Esophagus squamous epithelium (tissue), 5 donors: ENCODE results near the gene FGFRL1. TPM values are rescaled to one million over a fixed set of nuclear protein-coding genes. Genes with fewer than 3 reads are reported as not detected.

Experiments used
- DNase-seq: peaks from one replicate; lab custom pipeline; 2025; lab: John Stamatoyannopoulos, UW
- H3K27ac ChIP-seq, 4 donors: fragments of 200-600 bp; sonication (generic); one replicate each; pipeline ENCODE4 v1.5.1; 2016 to 2019; ENCODE audit warnings: mild to moderate bottlenecking in 1 of 4
- H3K27me3 ChIP-seq, 4 donors: fragments of 200-600 bp; sonication (generic); 1 replicate in 3 of 4; 2 replicates in 1 of 4; pipeline versions ENCODE4 v1.5.1 to v1.6.0; 2017 to 2021; ENCODE audit warnings: antibody characterized with exemption in 1 of 4
- H3K36me3 ChIP-seq, 3 donors: fragments of 200-600 bp; sonication (generic); one replicate each; pipeline ENCODE4 v1.5.1; 2016 to 2019
- H3K4me1 ChIP-seq, 3 donors: fragments of 200-600 bp; sonication (generic); one replicate each; pipeline ENCODE4 v1.5.1; 2017 to 2019
- H3K4me3 ChIP-seq, 4 donors: fragments of 200-600 bp; sonication (generic); 1 replicate in 3 of 4; 2 replicates in 1 of 4; pipeline ENCODE4 v1.5.1; 2016 to 2019; ENCODE audit warnings: mild to moderate bottlenecking in 2 of 4, moderate library complexity in 1 of 4
- H3K9me3 ChIP-seq, 3 donors: fragments of 200-600 bp; sonication (generic); one replicate each; pipeline ENCODE4 v1.5.1; 2016 to 2019
- CTCF ChIP-seq, 6 experiments: fragments of 450-650 bp in 4 of 6; fragments of 200-600 bp in 2 of 6; sonication (generic) in 2 of 6; IDR thresholded peaks; one replicate each; pipeline ENCODE4 v1.5.1; 2016 to 2019; ENCODE audit warnings: antibody characterized with exemption in 6 of 6, mild to moderate bottlenecking in 4 of 6, moderate library complexity in 4 of 6
- POLR2A ChIP-seq, 4 donors: fragments of 450-650 bp; IDR thresholded peaks; one replicate each; pipeline ENCODE4 v1.6.1; 2017; ENCODE audit warnings: antibody characterized with exemption in 4 of 4, mild to moderate bottlenecking in 4 of 4, moderate library complexity in 3 of 4
- WGBS, 2 donors: methylation state at CpG; one replicate each; pipeline ENCODE4 v1.1.5; 2018; 5-methylcytosine and 5-hydroxymethylcytosine counted together
- intact Hi-C: fragments of 100-400 bp; cut with DNase I; formaldehyde crosslinking; loops from one replicate; pipeline ENCODE4 v1.15.0; 2022
- total RNA-seq, 4 donors: library from RNA; depleted of rRNA; stranded (reverse); fragments of >200 nt; gene quantifications; one replicate each; pipeline ENCODE4 v1.1.0, GENCODE V29; 2016
- donor health status: DM: yes; HTN: yes; CAD: no.

FGFRL1 gene
- total RNA-seq, 4 donors from 2014 or later = 2.8 to 10.1 (median 4.7) TPM

- Histone ChIP-seq H3K4me3 (no peak overlapping the region), H3K27me3 (peaks cover 0 to 38% (median 0%) of the 10 kb centered on the region in 4 donors), H3K4me1 (peaks cover 0 to 30% (median 0%) of the 10 kb centered on the region in 3 donors), H3K27ac (no peak overlapping the region), H3K9me3 (no peaks in the 10 kb centered on the region), H3K36me3 (no peaks in the 10 kb centered on the region)
- 59 to 62% methylated on average over 3 to 7 of the region's 7 CpGs for WGBS, 2 donors
- intact Hi-C loops = no loop called here
- TF ChIP-seq CTCF (IDR thresholded peaks at IDR 0.05) (no peak), POLR2A (IDR thresholded peaks at IDR 0.05) (no peak)
- DNase-seq = no peak
Measured at GRCh38 chr4:1075225-1075624, 63.8 kb downstream of the FGFRL1 start.

GRCh38 chr4:1075809-1076699 is 64.6 kb downstream of the FGFRL1 start:
- Histone ChIP-seq H3K27me3 (peaks cover 0 to 43% (median 0%) of the 10 kb centered on the region in 4 donors), H3K9me3 (no peaks in the 10 kb centered on the region), H3K4me1 (peaks cover 0 to 30% (median 0%) of the 10 kb centered on the region in 3 donors), H3K27ac (peak overlapping the region in 1 of 4 donors; percentile 9), H3K36me3 (no peaks in the 10 kb centered on the region), H3K4me3 (no peak overlapping the region)
- intact Hi-C loops = no loop called here
- 40 to 59% methylated on average over 4 of the region's 11 CpGs for WGBS, 2 donors
- TF ChIP-seq POLR2A (IDR thresholded peaks at IDR 0.05) = no peak
- no peak for TF ChIP-seq CTCF (IDR thresholded peaks at IDR 0.05)
- DNase-seq = no peak

Other genes with a start within 250 kb of the FGFRL1 start
- under 1 TPM in 2 of 4 donors, not detected in 2; 0.44 to 0.57 TPM for gene CPLX1, start 185.5 kb upstream of the FGFRL1 start, total RNA-seq
- gene GAK, start 79.3 kb upstream of the FGFRL1 start, total RNA-seq = 10 to 100 TPM; 70.6 to 97.8 (median 80.7) TPM
- gene TMEM175, start 79.2 kb upstream of the FGFRL1 start, total RNA-seq = 10 to 100 TPM in 3 of 4 donors, 1 to 10 TPM in 1; 8.4 to 22.9 (median 19.7) TPM
- gene DGKQ, start 38.1 kb upstream of the FGFRL1 start, total RNA-seq = 10 to 100 TPM in 2 of 4 donors, 1 to 10 TPM in 2; 9.5 to 12.0 (median 10.7) TPM
- 10 to 100 TPM in 2 of 4 donors, 1 to 10 TPM in 2; 4.3 to 20.5 (median 14.1) TPM for gene IDUA, start 24.6 kb upstream of the FGFRL1 start, total RNA-seq
- gene SLC26A1, start 18.2 kb upstream of the FGFRL1 start, total RNA-seq = not detected
- gene RNF212, start 101.9 kb downstream of the FGFRL1 start, total RNA-seq = 1 to 10 TPM in 2 of 4 donors, under 1 TPM in 2; 0.53 to 6.3 (median 1.9) TPM
- gene SPON2, start 161.0 kb downstream of the FGFRL1 start, total RNA-seq = 10 to 100 TPM; 14.5 to 53.4 (median 21.3) TPM
- 100 to 1,000 TPM in 3 of 4 donors, 10 to 100 TPM in 1; 72.2 to 121 (median 113) TPM for gene CTBP1, start 237.5 kb downstream of the FGFRL1 start, total RNA-seq